GM12878 (cell line): ENCODE data around the gene DONSON. TPM values are rescaled to one million over a fixed set of nuclear protein-coding genes. Genes with fewer than 3 reads are reported as not detected.

Experiments
- BACH1 ChIP-seq: fragments of 450-650 bp; IDR thresholded peaks from 2 replicates; pipeline ENCODE4 v1.6.1; 2017; ENCODE audit warnings: mild to moderate bottlenecking, borderline replicate concordance
- CREM ChIP-seq: IDR thresholded peaks from 2 replicates; pipeline ENCODE4 v1.6.1; 2014; ENCODE audit warnings: antibody characterized with exemption, low read depth
- ESRRA ChIP-seq: IDR thresholded peaks from 2 replicates; pipeline ENCODE4 v1.6.1; 2012; ENCODE audit warnings: mild to moderate bottlenecking, low read length, improper control_type of control experiment
- EZH2 ChIP-seq: IDR thresholded peaks from 2 replicates; pipeline ENCODE4 v1.6.1; 2012; ENCODE audit warnings: low read depth, mild to moderate bottlenecking, control low read depth, inconsistent platforms, low read length, borderline replicate concordance; ENCODE audit not compliant: control insufficient read depth
- SMAD5 ChIP-seq: IDR thresholded peaks from 2 replicates; pipeline ENCODE4 v1.6.1; 2016; ENCODE audit warnings: antibody characterized with exemption, low read depth
- polyA plus RNA-seq, 11 experiments: library from polyadenylated mRNA; depleted of rRNA in 4 of 11; unstranded in 6 of 11; stranded (reverse) in 5 of 11; fragments of >200 nt; fragmentation: Nextera tagmentation in 4 of 11; fragmentation: Illumina TruSeq in 1 of 11; extraction: Ambion mirVana in 4 of 11; extraction: Trizol in 1 of 11; gene quantifications; 1 replicate in 1 of 11; 2 replicates in 10 of 11; pipeline versions ENCODE4 v1.2.1 to v1.2.3, GENCODE V29; 2011 to 2016; ENCODE audit warnings: inconsistent platforms in 2 of 11, missing spikeins in 2 of 11, low read depth in 1 of 11
- total RNA-seq, 4 experiments: library from RNA; depleted of rRNA in 3 of 4; stranded (reverse); fragments of >200 nt in 3 of 4; fragmentation: Illumina TruSeq in 1 of 4; extraction: Trizol in 1 of 4; gene quantifications; 2 replicates each; pipeline versions ENCODE4 v1.2.1 to v1.2.3, GENCODE V29; 2013 to 2021
- TF ChIP-seq, protein P1 (sequence below): fragments of 450-650 bp; formaldehyde crosslinking; IDR thresholded peaks from 2 replicates; pipeline ENCODE4 v1.5.0; 2022; ENCODE audit warnings: mild to moderate bottlenecking, missing genetic modification characterization
- TF ChIP-seq, protein P2 (sequence below): fragments of 450-650 bp; IDR thresholded peaks from 2 replicates; pipeline ENCODE4 v1.6.1; 2017; ENCODE audit warnings: mild to moderate bottlenecking, low read depth, inconsistent platforms; ENCODE audit not compliant: poor library complexity, severe bottlenecking
- TF ChIP-seq, protein P3 (sequence below): fragments of 450-650 bp; IDR thresholded peaks from 2 replicates; pipeline ENCODE4 v1.6.1; 2017; ENCODE audit warnings: mild to moderate bottlenecking, moderate library complexity
- TF ChIP-seq, protein P4 (sequence below): IDR thresholded peaks from 2 replicates; pipeline ENCODE4 v1.6.1; 2012; ENCODE audit warnings: improper control_type of control experiment, low read depth, low read length; ENCODE audit not compliant: insufficient replicate concordance
- TF ChIP-seq, protein P5 (sequence below): IDR thresholded peaks from 2 replicates; pipeline ENCODE4 v1.6.1; 2011; ENCODE audit warnings: borderline replicate concordance, low read depth, mild to moderate bottlenecking, moderate library complexity, low read length; ENCODE audit not compliant: insufficient read depth, poor library complexity, severe bottlenecking

Gene DONSON
- total and polyA plus RNA-seq, 10 of the 15 experiments (the other 5 are each of a cell fraction or from before 2014, with no cell fraction given): 13.6 to 51.2 (median 32.2) TPM

GRCh38 chr21:33588485-33589335, at the start of gene DONSON (continued):
- TF ChIP-seq, protein P1, sequence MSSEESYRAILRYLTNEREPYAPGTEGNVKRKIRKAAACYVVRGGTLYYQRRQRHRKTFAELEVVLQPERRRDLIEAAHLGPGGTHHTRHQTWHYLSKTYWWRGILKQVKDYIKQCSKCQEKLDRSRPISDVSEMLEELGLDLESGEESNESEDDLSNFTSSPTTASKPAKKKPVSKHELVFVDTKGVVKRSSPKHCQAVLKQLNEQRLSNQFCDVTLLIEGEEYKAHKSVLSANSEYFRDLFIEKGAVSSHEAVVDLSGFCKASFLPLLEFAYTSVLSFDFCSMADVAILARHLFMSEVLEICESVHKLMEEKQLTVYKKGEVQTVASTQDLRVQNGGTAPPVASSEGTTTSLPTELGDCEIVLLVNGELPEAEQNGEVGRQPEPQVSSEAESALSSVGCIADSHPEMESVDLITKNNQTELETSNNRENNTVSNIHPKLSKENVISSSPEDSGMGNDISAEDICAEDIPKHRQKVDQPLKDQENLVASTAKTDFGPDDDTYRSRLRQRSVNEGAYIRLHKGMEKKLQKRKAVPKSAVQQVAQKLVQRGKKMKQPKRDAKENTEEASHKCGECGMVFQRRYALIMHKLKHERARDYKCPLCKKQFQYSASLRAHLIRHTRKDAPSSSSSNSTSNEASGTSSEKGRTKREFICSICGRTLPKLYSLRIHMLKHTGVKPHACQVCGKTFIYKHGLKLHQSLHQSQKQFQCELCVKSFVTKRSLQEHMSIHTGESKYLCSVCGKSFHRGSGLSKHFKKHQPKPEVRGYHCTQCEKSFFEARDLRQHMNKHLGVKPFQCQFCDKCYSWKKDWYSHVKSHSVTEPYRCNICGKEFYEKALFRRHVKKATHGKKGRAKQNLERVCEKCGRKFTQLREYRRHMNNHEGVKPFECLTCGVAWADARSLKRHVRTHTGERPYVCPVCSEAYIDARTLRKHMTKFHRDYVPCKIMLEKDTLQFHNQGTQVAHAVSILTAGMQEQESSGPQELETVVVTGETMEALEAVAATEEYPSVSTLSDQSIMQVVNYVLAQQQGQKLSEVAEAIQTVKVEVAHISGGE: no peak
- TF ChIP-seq, protein P2, sequence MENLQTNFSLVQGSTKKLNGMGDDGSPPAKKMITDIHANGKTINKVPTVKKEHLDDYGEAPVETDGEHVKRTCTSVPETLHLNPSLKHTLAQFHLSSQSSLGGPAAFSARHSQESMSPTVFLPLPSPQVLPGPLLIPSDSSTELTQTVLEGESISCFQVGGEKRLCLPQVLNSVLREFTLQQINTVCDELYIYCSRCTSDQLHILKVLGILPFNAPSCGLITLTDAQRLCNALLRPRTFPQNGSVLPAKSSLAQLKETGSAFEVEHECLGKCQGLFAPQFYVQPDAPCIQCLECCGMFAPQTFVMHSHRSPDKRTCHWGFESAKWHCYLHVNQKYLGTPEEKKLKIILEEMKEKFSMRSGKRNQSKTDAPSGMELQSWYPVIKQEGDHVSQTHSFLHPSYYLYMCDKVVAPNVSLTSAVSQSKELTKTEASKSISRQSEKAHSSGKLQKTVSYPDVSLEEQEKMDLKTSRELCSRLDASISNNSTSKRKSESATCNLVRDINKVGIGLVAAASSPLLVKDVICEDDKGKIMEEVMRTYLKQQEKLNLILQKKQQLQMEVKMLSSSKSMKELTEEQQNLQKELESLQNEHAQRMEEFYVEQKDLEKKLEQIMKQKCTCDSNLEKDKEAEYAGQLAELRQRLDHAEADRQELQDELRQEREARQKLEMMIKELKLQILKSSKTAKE: no peak
- TF ChIP-seq, protein P3, sequence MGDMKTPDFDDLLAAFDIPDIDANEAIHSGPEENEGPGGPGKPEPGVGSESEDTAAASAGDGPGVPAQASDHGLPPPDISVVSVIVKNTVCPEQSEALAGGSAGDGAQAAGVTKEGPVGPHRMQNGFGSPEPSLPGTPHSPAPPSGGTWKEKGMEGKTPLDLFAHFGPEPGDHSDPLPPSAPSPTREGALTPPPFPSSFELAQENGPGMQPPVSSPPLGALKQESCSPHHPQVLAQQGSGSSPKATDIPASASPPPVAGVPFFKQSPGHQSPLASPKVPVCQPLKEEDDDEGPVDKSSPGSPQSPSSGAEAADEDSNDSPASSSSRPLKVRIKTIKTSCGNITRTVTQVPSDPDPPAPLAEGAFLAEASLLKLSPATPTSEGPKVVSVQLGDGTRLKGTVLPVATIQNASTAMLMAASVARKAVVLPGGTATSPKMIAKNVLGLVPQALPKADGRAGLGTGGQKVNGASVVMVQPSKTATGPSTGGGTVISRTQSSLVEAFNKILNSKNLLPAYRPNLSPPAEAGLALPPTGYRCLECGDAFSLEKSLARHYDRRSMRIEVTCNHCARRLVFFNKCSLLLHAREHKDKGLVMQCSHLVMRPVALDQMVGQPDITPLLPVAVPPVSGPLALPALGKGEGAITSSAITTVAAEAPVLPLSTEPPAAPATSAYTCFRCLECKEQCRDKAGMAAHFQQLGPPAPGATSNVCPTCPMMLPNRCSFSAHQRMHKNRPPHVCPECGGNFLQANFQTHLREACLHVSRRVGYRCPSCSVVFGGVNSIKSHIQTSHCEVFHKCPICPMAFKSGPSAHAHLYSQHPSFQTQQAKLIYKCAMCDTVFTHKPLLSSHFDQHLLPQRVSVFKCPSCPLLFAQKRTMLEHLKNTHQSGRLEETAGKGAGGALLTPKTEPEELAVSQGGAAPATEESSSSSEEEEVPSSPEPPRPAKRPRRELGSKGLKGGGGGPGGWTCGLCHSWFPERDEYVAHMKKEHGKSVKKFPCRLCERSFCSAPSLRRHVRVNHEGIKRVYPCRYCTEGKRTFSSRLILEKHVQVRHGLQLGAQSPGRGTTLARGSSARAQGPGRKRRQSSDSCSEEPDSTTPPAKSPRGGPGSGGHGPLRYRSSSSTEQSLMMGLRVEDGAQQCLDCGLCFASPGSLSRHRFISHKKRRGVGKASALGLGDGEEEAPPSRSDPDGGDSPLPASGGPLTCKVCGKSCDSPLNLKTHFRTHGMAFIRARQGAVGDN: 0 out of 2 replicates have a peak, but pooled peaks have one; percentile 58
- TF ChIP-seq, protein P4, sequence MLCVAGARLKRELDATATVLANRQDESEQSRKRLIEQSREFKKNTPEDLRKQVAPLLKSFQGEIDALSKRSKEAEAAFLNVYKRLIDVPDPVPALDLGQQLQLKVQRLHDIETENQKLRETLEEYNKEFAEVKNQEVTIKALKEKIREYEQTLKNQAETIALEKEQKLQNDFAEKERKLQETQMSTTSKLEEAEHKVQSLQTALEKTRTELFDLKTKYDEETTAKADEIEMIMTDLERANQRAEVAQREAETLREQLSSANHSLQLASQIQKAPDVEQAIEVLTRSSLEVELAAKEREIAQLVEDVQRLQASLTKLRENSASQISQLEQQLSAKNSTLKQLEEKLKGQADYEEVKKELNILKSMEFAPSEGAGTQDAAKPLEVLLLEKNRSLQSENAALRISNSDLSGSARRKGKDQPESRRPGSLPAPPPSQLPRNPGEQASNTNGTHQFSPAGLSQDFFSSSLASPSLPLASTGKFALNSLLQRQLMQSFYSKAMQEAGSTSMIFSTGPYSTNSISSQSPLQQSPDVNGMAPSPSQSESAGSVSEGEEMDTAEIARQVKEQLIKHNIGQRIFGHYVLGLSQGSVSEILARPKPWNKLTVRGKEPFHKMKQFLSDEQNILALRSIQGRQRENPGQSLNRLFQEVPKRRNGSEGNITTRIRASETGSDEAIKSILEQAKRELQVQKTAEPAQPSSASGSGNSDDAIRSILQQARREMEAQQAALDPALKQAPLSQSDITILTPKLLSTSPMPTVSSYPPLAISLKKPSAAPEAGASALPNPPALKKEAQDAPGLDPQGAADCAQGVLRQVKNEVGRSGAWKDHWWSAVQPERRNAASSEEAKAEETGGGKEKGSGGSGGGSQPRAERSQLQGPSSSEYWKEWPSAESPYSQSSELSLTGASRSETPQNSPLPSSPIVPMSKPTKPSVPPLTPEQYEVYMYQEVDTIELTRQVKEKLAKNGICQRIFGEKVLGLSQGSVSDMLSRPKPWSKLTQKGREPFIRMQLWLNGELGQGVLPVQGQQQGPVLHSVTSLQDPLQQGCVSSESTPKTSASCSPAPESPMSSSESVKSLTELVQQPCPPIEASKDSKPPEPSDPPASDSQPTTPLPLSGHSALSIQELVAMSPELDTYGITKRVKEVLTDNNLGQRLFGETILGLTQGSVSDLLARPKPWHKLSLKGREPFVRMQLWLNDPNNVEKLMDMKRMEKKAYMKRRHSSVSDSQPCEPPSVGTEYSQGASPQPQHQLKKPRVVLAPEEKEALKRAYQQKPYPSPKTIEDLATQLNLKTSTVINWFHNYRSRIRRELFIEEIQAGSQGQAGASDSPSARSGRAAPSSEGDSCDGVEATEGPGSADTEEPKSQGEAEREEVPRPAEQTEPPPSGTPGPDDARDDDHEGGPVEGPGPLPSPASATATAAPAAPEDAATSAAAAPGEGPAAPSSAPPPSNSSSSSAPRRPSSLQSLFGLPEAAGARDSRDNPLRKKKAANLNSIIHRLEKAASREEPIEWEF: no peak
- TF ChIP-seq, protein P5, sequence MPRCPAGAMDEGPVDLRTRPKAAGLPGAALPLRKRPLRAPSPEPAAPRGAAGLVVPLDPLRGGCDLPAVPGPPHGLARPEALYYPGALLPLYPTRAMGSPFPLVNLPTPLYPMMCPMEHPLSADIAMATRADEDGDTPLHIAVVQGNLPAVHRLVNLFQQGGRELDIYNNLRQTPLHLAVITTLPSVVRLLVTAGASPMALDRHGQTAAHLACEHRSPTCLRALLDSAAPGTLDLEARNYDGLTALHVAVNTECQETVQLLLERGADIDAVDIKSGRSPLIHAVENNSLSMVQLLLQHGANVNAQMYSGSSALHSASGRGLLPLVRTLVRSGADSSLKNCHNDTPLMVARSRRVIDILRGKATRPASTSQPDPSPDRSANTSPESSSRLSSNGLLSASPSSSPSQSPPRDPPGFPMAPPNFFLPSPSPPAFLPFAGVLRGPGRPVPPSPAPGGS: peak; percentile 90
- no peak for TF ChIP-seq EZH2
- TF ChIP-seq ESRRA: no peak
- no peak for TF ChIP-seq CREM
- peak; percentile 86 for TF ChIP-seq BACH1
- TF ChIP-seq SMAD5: 0 out of 2 replicates have a peak, but pooled peaks have one; percentile 3
